NCI-H1417 (cell line): ENCODE results near the gene PXYLP1.

Experiments
- DNase-seq, 3 experiments: peaks; one replicate each; lab custom pipeline; 2025; lab: John Stamatoyannopoulos, UW

Gene PXYLP1

GRCh38 chr3:141272906-141273662 lies 41.5 kb downstream of the PXYLP1 start:
- DNase-seq, result no peak

GRCh38 chr3:141273700-141274410 lies 42.2 kb downstream of the PXYLP1 start:
- peak in 1 of 3 experiments; percentile 6 for DNase-seq

- no peak for DNase-seq
Observed at GRCh38 chr3:141274411-141275031, 42.9 kb downstream of the PXYLP1 start.

GRCh38 chr3:141275032-141275422 lies 43.4 kb downstream of the PXYLP1 start:
- DNase-seq, result no peak

GRCh38 chr3:141275511-141275910 lies 43.9 kb downstream of the PXYLP1 start:
- no peak for DNase-seq

GRCh38 chr3:141275973-141276372 lies 44.3 kb downstream of the PXYLP1 start:
- peak in 2 of 3 experiments; percentile 23 to 68 for DNase-seq

- DNase-seq, result no peak
Observed at GRCh38 chr3:141276398-141276797, 44.8 kb downstream of the PXYLP1 start.

- no peak for DNase-seq
Observed at GRCh38 chr3:141277451-141277850, 45.8 kb downstream of the PXYLP1 start.

GRCh38 chr3:141278196-141279076 lies 46.8 kb downstream of the PXYLP1 start:
- no peak for DNase-seq

GRCh38 chr3:141279077-141279967 lies 47.7 kb downstream of the PXYLP1 start:
- peak in 2 of 3 experiments; percentile 36 to 54 for DNase-seq

- DNase-seq, result no peak
Observed at GRCh38 chr3:141280086-141280485, 48.5 kb downstream of the PXYLP1 start.

- peak in 1 of 3 experiments; percentile 53 for DNase-seq
Observed at GRCh38 chr3:141280690-141281089, 49.1 kb downstream of the PXYLP1 start.

- peak in 2 of 3 experiments; percentile 22 to 80 for DNase-seq
Observed at GRCh38 chr3:141285570-141285969, 53.9 kb downstream of the PXYLP1 start.

GRCh38 chr3:141286856-141287255 lies 55.2 kb downstream of the PXYLP1 start:
- DNase-seq, result no peak

- DNase-seq, result no peak
Observed at GRCh38 chr3:141287326-141287725, 55.7 kb downstream of the PXYLP1 start.

- DNase-seq, result no peak
Observed at GRCh38 chr3:141288336-141288990, 56.8 kb downstream of the PXYLP1 start.

- DNase-seq, result no peak
Observed at GRCh38 chr3:141289228-141289772, 57.7 kb downstream of the PXYLP1 start.

GRCh38 chr3:141291559-141292355 lies 60.1 kb downstream of the PXYLP1 start:
- DNase-seq, result no peak
